ENCODE results near the gene DEPDC5. TPM values are rescaled to one million over a fixed set of nuclear protein-coding genes. Genes with fewer than 3 reads are reported as not detected.

The DEPDC5 gene
- total RNA-seq, 4 donors from 2014 or later = 17.5 to 30.4 (median 22.8) TPM

- no peak overlapping the region for H3K4me3 ChIP-seq (replicated peaks in 1 of 3)
- intact Hi-C loops (cut with DNase I) = no loop called here
- H3K27ac ChIP-seq = no peak overlapping the region
- TF ChIP-seq CTCF (IDR thresholded peaks at IDR 0.05) (no peak), POLR2A (IDR thresholded peaks at IDR 0.05) (no peak)
- 90 to 94% methylated on average over 3 of the region's 3 CpGs for WGBS, 2 donors
- H3K4me1 ChIP-seq = no peaks in the 10 kb centered on the region
- DNase-seq = no peak
- H3K36me3 ChIP-seq = peaks cover 43 to 64% of the 10 kb centered on the region in 2 donors
- no peaks in the 10 kb centered on the region for H3K9me3 ChIP-seq
- no peaks in the 10 kb centered on the region for H3K27me3 ChIP-seq
Measured at GRCh38 chr22:31820655-31821054, 66.8 kb downstream of the DEPDC5 start.

GRCh38 chr22:31821572-31821971 lies 67.8 kb downstream of the DEPDC5 start:
- WGBS, 2 donors = 50 to 73% methylated on average over 1 of the region's 1 CpG
- H3K27ac ChIP-seq = no peak overlapping the region

GRCh38 chr22:31822523-31822922 lies 68.7 kb downstream of the DEPDC5 start:
- DNase-seq = no peak
- Histone ChIP-seq H3K9me3 (no peaks in the 10 kb centered on the region), H3K27me3 (no peaks in the 10 kb centered on the region), H3K27ac (no peak overlapping the region), H3K36me3 (peaks cover 38 to 51% of the 10 kb centered on the region in 2 donors), H3K4me1 (no peaks in the 10 kb centered on the region), H3K4me3 (replicated peaks in 1 of 3) (no peak overlapping the region)
- WGBS, 2 donors = 84 to 95% methylated on average over 4 of the region's 4 CpGs
- intact Hi-C loops (cut with DNase I) = no loop called here
- TF ChIP-seq CTCF (IDR thresholded peaks at IDR 0.05) (no peak), POLR2A (IDR thresholded peaks at IDR 0.05) (no peak)

More at GRCh38 chr22:31821572-31821971, 67.8 kb downstream of the DEPDC5 start:
- Histone ChIP-seq H3K9me3 (no peaks in the 10 kb centered on the region), H3K4me3 (replicated peaks in 1 of 3) (no peak overlapping the region), H3K4me1 (no peaks in the 10 kb centered on the region), H3K27me3 (no peaks in the 10 kb centered on the region), H3K36me3 (peaks cover 41 to 55% of the 10 kb centered on the region in 2 donors)
- intact Hi-C loops (cut with DNase I) = no loop called here
- no peak for DNase-seq
- TF ChIP-seq CTCF (IDR thresholded peaks at IDR 0.05) (no peak), POLR2A (IDR thresholded peaks at IDR 0.05) (no peak)

GRCh38 chr22:31825513-31825912 lies 71.7 kb downstream of the DEPDC5 start:
- no peaks in the 10 kb centered on the region for H3K9me3 ChIP-seq
- no peaks in the 10 kb centered on the region for H3K27me3 ChIP-seq
- no peak for DNase-seq
- no peak overlapping the region for H3K4me3 ChIP-seq (replicated peaks in 1 of 3)
- intact Hi-C loops (cut with DNase I) = no loop called here
- TF ChIP-seq CTCF (IDR thresholded peaks at IDR 0.05) = no peak
- no peak for TF ChIP-seq POLR2A (IDR thresholded peaks at IDR 0.05)
- H3K27ac ChIP-seq = no peak overlapping the region
- H3K4me1 ChIP-seq = peaks cover 6 to 12% of the 10 kb centered on the region in 2 donors
- WGBS, 2 donors = 100% methylated on average over 2 of the region's 2 CpGs
- peaks cover 14 to 25% of the 10 kb centered on the region in 2 donors for H3K36me3 ChIP-seq

GRCh38 chr22:31826443-31826842 lies 72.6 kb downstream of the DEPDC5 start:
- Histone ChIP-seq H3K4me1 (peaks cover 10 to 18% of the 10 kb centered on the region in 2 donors), H3K36me3 (peaks cover 14 to 21% of the 10 kb centered on the region in 2 donors), H3K9me3 (no peaks in the 10 kb centered on the region), H3K27ac (no peak overlapping the region), H3K27me3 (no peaks in the 10 kb centered on the region), H3K4me3 (replicated peaks in 1 of 3) (no peak overlapping the region)
- intact Hi-C loops (cut with DNase I) = no loop called here
- TF ChIP-seq CTCF (IDR thresholded peaks at IDR 0.05) = no peak
- no peak for TF ChIP-seq POLR2A (IDR thresholded peaks at IDR 0.05)
- WGBS, 2 donors = 84 to 90% methylated on average over 6 of the region's 6 CpGs
- no peak for DNase-seq
